CD4-positive, alpha-beta T cell (primary cell): ENCODE measurements around the gene CALCR. TPM values are rescaled to one million over a fixed set of nuclear protein-coding genes. Genes with fewer than 3 reads are reported as not detected.

Source experiments
- ATAC-seq: fragments of 200-7000 bp; cut with Tn5 transposase; one replicate; pipeline ENCODE4 v1.10.0; 2022; ENCODE audit warnings: mild to moderate bottlenecking; ENCODE audit not compliant: poor library complexity
- CTCF ChIA-PET: fragments of 350-600 bp; sonication (Branson Sonifier 250); formaldehyde crosslinking; loops from one replicate; lab custom pipeline; 2021; ENCODE audit warnings: antibody characterized with exemption, inconsistent platforms; lab: Charles Lee
- POLR2A ChIA-PET: fragments of 350-600 bp; sonication (Branson Sonifier 250); formaldehyde crosslinking; loops from one replicate; lab custom pipeline; 2021; ENCODE audit warnings: antibody characterized with exemption, inconsistent platforms; lab: Charles Lee
- DNase-seq, 14 experiments: peaks; one replicate each; pipeline ENCODE4 v3.0.0-alpha.2; 2013 to 2020; ENCODE audit warnings: mixed read lengths in 2 of 14
- H3K27ac ChIP-seq, 2 donors: one replicate each; pipeline versions ENCODE4 v1.5.1 to v1.7.0; 2013; ENCODE audit warnings: low read length in 2 of 2, low read depth in 1 of 2, mild to moderate bottlenecking in 1 of 2
- H3K27me3 ChIP-seq, 2 experiments: 1 replicate in 1 of 2; 2 replicates in 1 of 2; pipeline versions ENCODE4 v1.6.1 to v1.7.0; 2013; ENCODE audit warnings: low read length in 2 of 2, control low read depth in 1 of 2, mild to moderate bottlenecking in 1 of 2, moderate library complexity in 1 of 2; ENCODE audit not compliant: insufficient read depth in 2 of 2, control insufficient read depth in 1 of 2
- H3K36me3 ChIP-seq: one replicate; pipeline ENCODE4 v1.6.1; 2013; ENCODE audit warnings: low read length, control low read depth; ENCODE audit not compliant: insufficient read depth
- H3K4me1 ChIP-seq: one replicate; pipeline ENCODE4 v1.6.1; 2013; ENCODE audit warnings: low read length, control low read depth; ENCODE audit not compliant: insufficient read depth
- H3K4me3 ChIP-seq: one replicate; pipeline ENCODE4 v1.5.1; 2013; ENCODE audit warnings: mild to moderate bottlenecking, low read length, moderate library complexity
- H3K9me3 ChIP-seq, 2 experiments: 1 replicate in 1 of 2; 2 replicates in 1 of 2; pipeline versions ENCODE4 v1.6.1 to v1.7.0; 2013; ENCODE audit warnings: low read length in 2 of 2, mild to moderate bottlenecking in 2 of 2, control low read depth in 1 of 2, moderate library complexity in 1 of 2; ENCODE audit not compliant: control insufficient read depth in 1 of 2, insufficient read depth in 1 of 2
- H3K27ac Mint-ChIP-seq: one replicate; pipeline ENCODE4 v1.8.0; 2020; ENCODE audit warnings: mixed read lengths
- H3K27me3 Mint-ChIP-seq: one replicate; pipeline ENCODE4 v1.8.0; 2021; ENCODE audit warnings: mixed read lengths
- H3K36me3 Mint-ChIP-seq: one replicate; pipeline ENCODE4 v1.8.0; 2021; ENCODE audit warnings: low read depth, mixed read lengths
- H3K4me1 Mint-ChIP-seq: one replicate; pipeline ENCODE4 v1.8.0; 2021; ENCODE audit warnings: low read depth, mixed read lengths
- H3K4me3 Mint-ChIP-seq: one replicate; pipeline ENCODE4 v1.8.0; 2020; ENCODE audit warnings: mild to moderate bottlenecking, mixed read lengths
- H3K9me3 Mint-ChIP-seq: one replicate; pipeline ENCODE4 v1.8.0; 2020; ENCODE audit warnings: mixed read lengths
- intact Hi-C, 2 experiments: fragments of 100-400 bp; cut with DNase I in 1 of 2; cut with micrococcal nuclease in 1 of 2; formaldehyde crosslinking; loops; one replicate each; pipeline versions ENCODE4 v1.15.1 to v1.9.0; 2023 to 2025; cut with DNase I, micrococcal nuclease
- total RNA-seq, 174 experiments: library from RNA in 2 of 174; stranded (reverse) in 2 of 174; gene quantifications; one replicate each; pipeline ENCODE4 v1.2.3 and lab custom pipeline; 2021 to 2026
- TF ChIP-seq, protein P1 (sequence below): fragments of 200-600 bp; IDR thresholded peaks from one replicate; pipeline ENCODE4 v1.8.0; 2022; ENCODE audit warnings: antibody characterized with exemption, mild to moderate bottlenecking

The CALCR gene
- total RNA-seq, 2 experiments from 2014 or later: not detected

GRCh38 chr7:93426155-93426696 is 148.3 kb downstream of the CALCR start:
- Histone ChIP-seq H3K4me3 (no peak overlapping the region), H3K9me3 (peaks cover 0 to 3% of the 10 kb centered on the region in 2 experiments), H3K27ac (no peak overlapping the region), H3K36me3 (no peaks in the 10 kb centered on the region), H3K4me1 (no peaks in the 10 kb centered on the region), H3K27me3 (no peaks in the 10 kb centered on the region)
- H3K4me1 Mint-ChIP-seq: no peaks in the 10 kb centered on the region
- POLR2A ChIA-PET: no interaction called here
- no peak overlapping the region for H3K4me3 Mint-ChIP-seq
- intact Hi-C loops: no loop called here
- H3K27ac Mint-ChIP-seq: no peak overlapping the region
- peaks cover 15% of the 10 kb centered on the region for H3K27me3 Mint-ChIP-seq
- TF ChIP-seq, protein P1, sequence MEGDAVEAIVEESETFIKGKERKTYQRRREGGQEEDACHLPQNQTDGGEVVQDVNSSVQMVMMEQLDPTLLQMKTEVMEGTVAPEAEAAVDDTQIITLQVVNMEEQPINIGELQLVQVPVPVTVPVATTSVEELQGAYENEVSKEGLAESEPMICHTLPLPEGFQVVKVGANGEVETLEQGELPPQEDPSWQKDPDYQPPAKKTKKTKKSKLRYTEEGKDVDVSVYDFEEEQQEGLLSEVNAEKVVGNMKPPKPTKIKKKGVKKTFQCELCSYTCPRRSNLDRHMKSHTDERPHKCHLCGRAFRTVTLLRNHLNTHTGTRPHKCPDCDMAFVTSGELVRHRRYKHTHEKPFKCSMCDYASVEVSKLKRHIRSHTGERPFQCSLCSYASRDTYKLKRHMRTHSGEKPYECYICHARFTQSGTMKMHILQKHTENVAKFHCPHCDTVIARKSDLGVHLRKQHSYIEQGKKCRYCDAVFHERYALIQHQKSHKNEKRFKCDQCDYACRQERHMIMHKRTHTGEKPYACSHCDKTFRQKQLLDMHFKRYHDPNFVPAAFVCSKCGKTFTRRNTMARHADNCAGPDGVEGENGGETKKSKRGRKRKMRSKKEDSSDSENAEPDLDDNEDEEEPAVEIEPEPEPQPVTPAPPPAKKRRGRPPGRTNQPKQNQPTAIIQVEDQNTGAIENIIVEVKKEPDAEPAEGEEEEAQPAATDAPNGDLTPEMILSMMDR: no peak
- CTCF ChIA-PET: no interaction called here
- DNase-seq: no peak
- no peak for ATAC-seq
- H3K36me3 Mint-ChIP-seq: no peaks in the 10 kb centered on the region
- no peaks in the 10 kb centered on the region for H3K9me3 Mint-ChIP-seq

DNA sequence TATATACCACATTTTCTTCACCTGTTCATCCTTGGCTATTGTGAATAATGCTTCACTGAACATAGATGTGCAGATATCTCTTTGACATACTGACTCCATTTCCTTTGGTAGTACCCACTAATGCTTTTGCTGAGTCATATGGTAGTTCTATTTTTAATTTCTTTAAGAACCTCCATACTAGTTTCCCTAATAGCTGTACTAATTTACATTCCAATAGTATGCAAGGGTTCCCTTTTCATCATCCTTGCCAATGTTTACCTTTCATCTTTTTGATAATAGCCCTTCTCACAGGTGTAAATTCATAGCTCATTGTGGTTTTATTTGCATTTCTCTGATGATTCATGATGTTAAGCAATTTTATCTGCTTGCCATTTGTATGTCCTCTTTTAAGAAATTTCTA is 159.9 kb downstream of the CALCR start:
- H3K27ac Mint-ChIP-seq: no peak overlapping the region
- no peaks in the 10 kb centered on the region for H3K36me3 Mint-ChIP-seq
- CTCF ChIA-PET: interaction anchor here (1.5 kb wide), 1 partner anchor 10 kb away, joined by 3 read pairs; no protein-coding TSS in a partner anchor
- no peak overlapping the region for H3K4me3 Mint-ChIP-seq
- H3K9me3 ChIP-seq: no peaks in the 10 kb centered on the region
- TF ChIP-seq, protein P1: no peak
- intact Hi-C loops: no loop called here
- POLR2A ChIA-PET: no interaction called here
- no peaks in the 10 kb centered on the region for H3K27me3 ChIP-seq
- H3K36me3 ChIP-seq: no peaks in the 10 kb centered on the region
- no peaks in the 10 kb centered on the region for H3K4me1 ChIP-seq
- ATAC-seq (no peak), DNase-seq (no peak)
- no peaks in the 10 kb centered on the region for H3K9me3 Mint-ChIP-seq
- H3K4me1 Mint-ChIP-seq: no peaks in the 10 kb centered on the region
- no peak overlapping the region for H3K27ac ChIP-seq
- no peak overlapping the region for H3K4me3 ChIP-seq
- peaks cover 12% of the 10 kb centered on the region for H3K27me3 Mint-ChIP-seq

GRCh38 chr7:93409324-93409723 is 165.2 kb downstream of the CALCR start:
- H3K36me3 ChIP-seq: no peaks in the 10 kb centered on the region
- Mint-ChIP-seq H3K27me3 (no peaks in the 10 kb centered on the region), H3K4me1 (no peaks in the 10 kb centered on the region), H3K27ac (no peak overlapping the region), H3K9me3 (no peaks in the 10 kb centered on the region), H3K4me3 (no peak overlapping the region), H3K36me3 (no peaks in the 10 kb centered on the region)
- TF ChIP-seq, protein P1: no peak
- no peaks in the 10 kb centered on the region for H3K27me3 ChIP-seq
- intact Hi-C loops: no loop called here
- ChIA-PET CTCF (no interaction called here), POLR2A (no interaction called here)
- H3K4me1 ChIP-seq: no peaks in the 10 kb centered on the region
- no peak for ATAC-seq
- H3K4me3 ChIP-seq: no peak overlapping the region
- H3K9me3 ChIP-seq: peaks cover 3 to 6% of the 10 kb centered on the region in 2 experiments
- DNase-seq: no peak
- H3K27ac ChIP-seq: no peak overlapping the region
